Muscle of arm (tissue), 12 donors: ENCODE data around the gene ZBTB18. TPM values are rescaled to one million over a fixed set of nuclear protein-coding genes. Genes with fewer than 3 reads are reported as not detected.

ENCODE experiments used
- DNase-seq: peaks from one replicate; pipeline ENCODE4 v3.0.0-alpha.2; 2013
- polyA plus RNA-seq, 12 donors: library from polyadenylated mRNA; unstranded; fragments of 120-200 nt; gene quantifications; one replicate each; pipeline ENCODE4 v1.2.1, GENCODE V29; 2013; ENCODE audit not compliant: insufficient read length in 12 of 12

The ZBTB18 gene
- polyA plus RNA-seq, 12 donors = 31.7 to 378 (median 97.0) TPM

GRCh38 chr1:244106176-244106575, 55.1 kb downstream of the ZBTB18 start:
- DNase-seq = no peak

Other genes starting within 250 kb of the ZBTB18 start
- gene AKT3, start 201.0 kb upstream of the ZBTB18 start, polyA plus RNA-seq = 10 to 100 TPM in 11 of 12 donors, not detected in 1; 20.6 to 30.0 (median 27.6) TPM